Breast epithelium (tissue), 3 donors: ENCODE results near the gene ILDR2.

Experiments
- POLR2A ChIP-seq: fragments of 450-650 bp; IDR thresholded peaks from one replicate; pipeline ENCODE4 v1.6.1; 2016; ENCODE audit warnings: antibody characterized with exemption, mild to moderate bottlenecking, moderate library complexity
- POLR2AphosphoS5 ChIP-seq, 3 donors: sonication (generic); formaldehyde crosslinking; IDR thresholded peaks; one replicate each; pipeline ENCODE4 v1.6.1; 2017; ENCODE audit warnings: antibody characterized with exemption in 3 of 3
- TF ChIP-seq, protein P1 (sequence below), 3 donors: fragments of 450-650 bp; IDR thresholded peaks; one replicate each; pipeline ENCODE4 v1.5.1; 2016 to 2017; ENCODE audit warnings: antibody characterized with exemption in 3 of 3, mild to moderate bottlenecking in 3 of 3, moderate library complexity in 3 of 3

DNA sequence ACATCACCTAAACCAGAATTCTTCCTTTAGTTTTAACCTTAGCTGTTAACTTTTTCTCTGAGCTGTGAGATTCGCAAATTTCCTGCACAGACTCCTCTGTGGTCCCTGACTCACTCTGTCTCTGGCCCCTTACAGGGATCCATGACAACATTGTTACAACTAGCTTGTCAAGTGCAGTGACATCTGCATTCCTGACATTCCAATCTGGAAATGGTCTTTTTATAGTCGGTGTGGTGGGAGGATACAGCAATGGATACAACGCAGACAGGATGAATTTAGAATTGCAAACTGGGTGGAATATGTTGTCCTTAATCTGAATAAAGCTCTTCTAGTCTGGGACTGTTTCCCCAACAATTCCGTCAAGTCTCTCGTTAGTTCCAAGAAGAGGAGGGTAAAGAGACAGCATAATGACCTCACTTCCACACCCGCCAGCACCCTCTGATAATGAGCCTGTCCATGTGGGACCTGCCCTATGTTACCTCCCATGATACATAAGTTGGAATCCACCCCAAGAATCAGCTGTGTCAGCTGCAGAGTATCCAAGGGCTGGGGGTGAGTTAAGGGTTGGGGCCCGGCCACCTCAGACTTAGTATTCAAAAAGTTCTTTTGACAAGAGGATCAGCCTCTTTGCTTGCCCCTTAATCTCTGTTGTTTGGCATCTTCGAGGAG lies 49.4 kb downstream of the ILDR2 start:
- TF ChIP-seq POLR2AphosphoS5 (IDR thresholded peaks at IDR 0.05) (no peak), POLR2A (no peak)
- TF ChIP-seq, protein P1, sequence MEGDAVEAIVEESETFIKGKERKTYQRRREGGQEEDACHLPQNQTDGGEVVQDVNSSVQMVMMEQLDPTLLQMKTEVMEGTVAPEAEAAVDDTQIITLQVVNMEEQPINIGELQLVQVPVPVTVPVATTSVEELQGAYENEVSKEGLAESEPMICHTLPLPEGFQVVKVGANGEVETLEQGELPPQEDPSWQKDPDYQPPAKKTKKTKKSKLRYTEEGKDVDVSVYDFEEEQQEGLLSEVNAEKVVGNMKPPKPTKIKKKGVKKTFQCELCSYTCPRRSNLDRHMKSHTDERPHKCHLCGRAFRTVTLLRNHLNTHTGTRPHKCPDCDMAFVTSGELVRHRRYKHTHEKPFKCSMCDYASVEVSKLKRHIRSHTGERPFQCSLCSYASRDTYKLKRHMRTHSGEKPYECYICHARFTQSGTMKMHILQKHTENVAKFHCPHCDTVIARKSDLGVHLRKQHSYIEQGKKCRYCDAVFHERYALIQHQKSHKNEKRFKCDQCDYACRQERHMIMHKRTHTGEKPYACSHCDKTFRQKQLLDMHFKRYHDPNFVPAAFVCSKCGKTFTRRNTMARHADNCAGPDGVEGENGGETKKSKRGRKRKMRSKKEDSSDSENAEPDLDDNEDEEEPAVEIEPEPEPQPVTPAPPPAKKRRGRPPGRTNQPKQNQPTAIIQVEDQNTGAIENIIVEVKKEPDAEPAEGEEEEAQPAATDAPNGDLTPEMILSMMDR (IDR thresholded peaks at IDR 0.05) = no peak
